BE2C (cell line): ENCODE results near the gene NRF1.

Experiments
- DNase-seq: peaks from one replicate; pipeline ENCODE4 v3.0.0-alpha.2; 2020
- H3K27me3 ChIP-seq: fragments of 250-450 bp; sonication (Bioruptor Pico); 2 replicates; pipeline ENCODE4 v1.5.1; 2020; ENCODE audit warnings: mild to moderate bottlenecking
- H3K36me3 ChIP-seq: fragments of 250-450 bp; sonication (Bioruptor Pico); 2 replicates; pipeline ENCODE4 v1.5.1; 2020; ENCODE audit warnings: mild to moderate bottlenecking
- H3K4me1 ChIP-seq: fragments of 250-450 bp; sonication (Bioruptor Pico); 2 replicates; pipeline ENCODE4 v1.5.1; 2020
- H3K4me3 ChIP-seq: 2 replicates; pipeline ENCODE4 v1.5.1; 2011; ENCODE audit warnings: low read depth, low read length
- H3K9me3 ChIP-seq: fragments of 250-450 bp; sonication (Bioruptor Pico); 2 replicates; pipeline ENCODE4 v1.5.1; 2020
- CTCF ChIP-seq: IDR thresholded peaks from 2 replicates; pipeline ENCODE4 v1.5.1; 2012; ENCODE audit warnings: mild to moderate bottlenecking, low read depth, low read length

Gene NRF1

GRCh38 chr7:129750091-129750490 lies 138.6 kb downstream of the NRF1 start:
- peaks cover 22% of the 10 kb centered on the region for H3K4me1 ChIP-seq
- peak; percentile 57 for DNase-seq
- no peak overlapping the region for H3K4me3 ChIP-seq
- H3K27me3 ChIP-seq, result no peaks in the 10 kb centered on the region
- peaks cover 4% of the 10 kb centered on the region for H3K36me3 ChIP-seq
- no peaks in the 10 kb centered on the region for H3K9me3 ChIP-seq
- no peak for TF ChIP-seq CTCF

GRCh38 chr7:129750501-129750900 lies 139.0 kb downstream of the NRF1 start:
- no peak for DNase-seq
- Histone ChIP-seq H3K4me1 (peaks cover 22% of the 10 kb centered on the region), H3K27me3 (no peaks in the 10 kb centered on the region), H3K36me3 (peaks cover 4% of the 10 kb centered on the region), H3K9me3 (no peaks in the 10 kb centered on the region), H3K4me3 (no peak overlapping the region)
- no peak for TF ChIP-seq CTCF

GRCh38 chr7:129751916-129752315 lies 140.4 kb downstream of the NRF1 start:
- peaks cover 4% of the 10 kb centered on the region for H3K36me3 ChIP-seq
- no peaks in the 10 kb centered on the region for H3K9me3 ChIP-seq
- TF ChIP-seq CTCF, result no peak
- no peak overlapping the region for H3K4me3 ChIP-seq
- H3K4me1 ChIP-seq, result peaks cover 13% of the 10 kb centered on the region
- H3K27me3 ChIP-seq, result no peaks in the 10 kb centered on the region
- no peak for DNase-seq

GRCh38 chr7:129752760-129753159 lies 141.2 kb downstream of the NRF1 start:
- no peaks in the 10 kb centered on the region for H3K9me3 ChIP-seq
- no peak overlapping the region for H3K4me3 ChIP-seq
- H3K36me3 ChIP-seq, result peaks cover 4% of the 10 kb centered on the region
- H3K4me1 ChIP-seq, result peaks cover 6% of the 10 kb centered on the region
- no peak for DNase-seq
- no peak for TF ChIP-seq CTCF
- H3K27me3 ChIP-seq, result no peaks in the 10 kb centered on the region

- H3K4me3 ChIP-seq, result no peak overlapping the region
- no peak for TF ChIP-seq CTCF
- no peak for DNase-seq
- H3K36me3 ChIP-seq, result peaks cover 4% of the 10 kb centered on the region
- H3K4me1 ChIP-seq, result peaks cover 6% of the 10 kb centered on the region
- H3K27me3 ChIP-seq, result no peaks in the 10 kb centered on the region
- no peaks in the 10 kb centered on the region for H3K9me3 ChIP-seq
Observed at GRCh38 chr7:129754406-129754805, 142.9 kb downstream of the NRF1 start.

GRCh38 chr7:129757991-129758390 lies 146.5 kb downstream of the NRF1 start:
- no peak for TF ChIP-seq CTCF
- Histone ChIP-seq H3K4me3 (no peak overlapping the region), H3K27me3 (no peaks in the 10 kb centered on the region), H3K9me3 (no peaks in the 10 kb centered on the region), H3K4me1 (no peaks in the 10 kb centered on the region), H3K36me3 (no peaks in the 10 kb centered on the region; the same call in none of the 2 replicates)
- DNase-seq, result no peak
